K562 (cell line): Measurements from ENCODE around the gene TEX54. TPM values are rescaled to one million over a fixed set of nuclear protein-coding genes. Genes with fewer than 3 reads are reported as not detected.

ENCODE experiments used
- ERF ChIP-seq: fragments of 450-650 bp; formaldehyde crosslinking; IDR thresholded peaks from 2 replicates; pipeline ENCODE4 v1.4.0; 2020; ENCODE audit warnings: mild to moderate bottlenecking, mixed read lengths
- FOXA3 ChIP-seq, 2 experiments: fragments of 450-650 bp in 1 of 2; sonication (generic) in 1 of 2; formaldehyde crosslinking; IDR thresholded peaks in 1 of 2; conservative IDR thresholded peaks in 1 of 2; 2 replicates each; pipeline versions ENCODE4 v1.4.0 to v1.8.0; 2020 to 2022; ENCODE audit warnings: mild to moderate bottlenecking in 2 of 2, missing genetic modification reagents in 1 of 2
- GTF3C2 ChIP-seq: IDR thresholded peaks from 3 replicates; pipeline ENCODE4 v1.6.1; 2011; ENCODE audit warnings: borderline replicate concordance, mild to moderate bottlenecking, moderate library complexity; ENCODE audit not compliant: insufficient read length; ENCODE audit errors: extremely low read depth
- KLF6 ChIP-seq: fragments of 250-450 bp; sonication (Bioruptor Pico); IDR thresholded peaks from 2 replicates; pipeline ENCODE4 v1.4.0; 2020; ENCODE audit warnings: mild to moderate bottlenecking, moderate library complexity, borderline replicate concordance
- MLX ChIP-seq, 2 experiments: fragments of 450-650 bp in 1 of 2; sonication (generic) in 1 of 2; formaldehyde crosslinking; conservative IDR thresholded peaks; 2 replicates each; pipeline versions ENCODE4 v1.4.0 to v1.8.1; 2020 to 2022; ENCODE audit warnings: mild to moderate bottlenecking in 1 of 2, missing genetic modification reagents in 1 of 2
- PCBP2 ChIP-seq: fragments of 200-400 bp; formaldehyde crosslinking; IDR thresholded peaks from 2 replicates; pipeline ENCODE4 v1.6.1; 2018; ENCODE audit warnings: low read length, low read depth, mild to moderate bottlenecking, moderate library complexity; ENCODE audit not compliant: poor library complexity, severe bottlenecking
- PTRF ChIP-seq: fragments of 450-650 bp; IDR thresholded peaks from 2 replicates; pipeline ENCODE4 v1.6.1; 2016; ENCODE audit warnings: mild to moderate bottlenecking, missing genetic modification characterization, missing compliant biosample characterization
- TAF15 ChIP-seq: fragments of 200-400 bp; formaldehyde crosslinking; IDR thresholded peaks from 2 replicates; pipeline ENCODE4 v1.6.1; 2017; ENCODE audit warnings: mild to moderate bottlenecking, low read depth, low read length, moderate library complexity
- TARDBP ChIP-seq: fragments of 450-650 bp; IDR thresholded peaks from 2 replicates; pipeline ENCODE4 v1.6.1; 2016
- TEAD1 ChIP-seq, 2 experiments: fragments of 450-650 bp in 1 of 2; sonication (generic) in 1 of 2; formaldehyde crosslinking; IDR thresholded peaks; 2 replicates each; pipeline versions ENCODE4 v1.4.0 to v1.8.0; 2020 to 2022; ENCODE audit warnings: mild to moderate bottlenecking in 2 of 2, missing genetic modification reagents in 1 of 2
- ZBED1 ChIP-seq: IDR thresholded peaks from 2 replicates; pipeline ENCODE4 v1.6.1; 2014
- ZFP30 ChIP-seq: fragments of 250-450 bp; sonication (Bioruptor Pico); IDR thresholded peaks from 2 replicates; pipeline ENCODE4 v1.8.0; 2022; ENCODE audit warnings: moderate library complexity, mild to moderate bottlenecking, inconsistent platforms, borderline replicate concordance
- ZNF134 ChIP-seq: fragments of 250-450 bp; sonication (Bioruptor Pico); conservative IDR thresholded peaks from 2 replicates; pipeline ENCODE4 v1.4.0; 2020
- ZNF197 ChIP-seq: fragments of 200-800 bp; sonication (Bioruptor generic); IDR thresholded peaks from 2 replicates; pipeline ENCODE4 v1.6.1; 2016; ENCODE audit warnings: low read depth, missing genetic modification characterization, missing compliant biosample characterization
- polyA plus RNA-seq, 8 experiments: library from polyadenylated mRNA; depleted of rRNA in 4 of 8; stranded (reverse) in 5 of 8; unstranded in 3 of 8; fragments of >200 nt; fragmentation: Nextera tagmentation in 2 of 8; fragmentation: Illumina TruSeq in 1 of 8; extraction: Ambion mirVana in 2 of 8; extraction: Trizol in 1 of 8; gene quantifications; 2 replicates each; pipeline versions ENCODE4 v1.2.1 to v1.2.3, GENCODE V29; 2011 to 2014; ENCODE audit warnings: inconsistent platforms in 1 of 8, missing spikeins in 1 of 8
- total RNA-seq, 7 experiments: library from RNA; depleted of rRNA in 6 of 7; stranded (reverse); fragments of >200 nt in 6 of 7; fragmentation: Illumina TruSeq in 2 of 7; extraction: Trizol in 2 of 7; gene quantifications; 2 replicates each; pipeline versions ENCODE4 v1.2.1 to v1.2.3, GENCODE V29; 2011 to 2021; ENCODE audit warnings: low replicate concordance in 1 of 7
- TF ChIP-seq, protein P1 (sequence below): sonication (generic); formaldehyde crosslinking; IDR thresholded peaks from 2 replicates; pipeline ENCODE4 v1.8.0; 2022; ENCODE audit warnings: mild to moderate bottlenecking, missing genetic modification reagents
- TF ChIP-seq, protein P2 (sequence below): fragments of 450-650 bp; IDR thresholded peaks from 2 replicates; pipeline ENCODE4 v1.6.1; 2016; ENCODE audit warnings: missing biosample characterization, missing genetic modification characterization
- TF ChIP-seq, protein P3 (sequence below), 2 experiments: fragments of 450-650 bp in 1 of 2; IDR thresholded peaks; 2 replicates each; pipeline ENCODE4 v1.6.1; 2011 to 2017; ENCODE audit warnings: low read depth in 2 of 2, antibody characterized with exemption in 1 of 2, borderline replicate concordance in 1 of 2, low read length in 1 of 2, mild to moderate bottlenecking in 1 of 2, mixed read lengths in 1 of 2; ENCODE audit not compliant: control insufficient read depth in 1 of 2

TEX54 gene
- total and polyA plus RNA-seq, 9 of the 15 experiments (the other 6 are each of a cell fraction or from before 2014, with no cell fraction given): not detected

DNA sequence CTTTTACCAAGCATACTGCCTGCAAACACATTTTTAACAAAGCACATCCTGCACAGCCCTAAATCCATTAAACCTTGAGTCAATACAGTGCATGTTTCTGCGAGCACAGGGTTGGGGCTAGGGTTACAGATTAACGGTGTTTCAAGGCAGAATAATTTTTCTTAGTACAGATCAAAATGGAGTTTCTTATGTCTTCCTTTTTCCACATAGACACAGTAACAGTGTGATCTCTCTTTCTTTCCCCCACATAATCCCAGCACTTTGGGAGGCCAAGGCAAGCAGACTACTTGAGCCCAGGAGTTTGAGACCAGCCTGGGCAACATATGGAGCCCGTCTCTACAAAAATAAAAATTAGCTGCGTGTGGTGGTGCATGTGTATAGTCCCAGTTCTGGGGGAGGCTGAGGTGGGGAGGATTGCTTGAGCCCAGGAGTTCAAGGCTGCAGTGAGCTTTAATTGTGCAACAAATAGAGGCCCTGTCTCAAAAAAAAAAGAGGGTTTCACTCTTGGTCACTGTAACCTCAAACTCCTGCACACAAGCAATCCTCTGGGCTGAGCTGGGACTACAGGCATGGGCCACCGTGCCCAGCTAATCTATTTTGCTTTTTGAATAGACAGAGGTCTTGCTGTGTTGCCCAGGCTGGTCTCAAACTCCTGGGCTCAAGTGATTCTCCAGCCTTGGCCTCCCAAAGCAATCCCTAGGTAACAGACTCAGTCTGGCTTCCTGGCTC lies 28.4 kb upstream of the TEX54 start (continued):
- TF ChIP-seq, protein P1, sequence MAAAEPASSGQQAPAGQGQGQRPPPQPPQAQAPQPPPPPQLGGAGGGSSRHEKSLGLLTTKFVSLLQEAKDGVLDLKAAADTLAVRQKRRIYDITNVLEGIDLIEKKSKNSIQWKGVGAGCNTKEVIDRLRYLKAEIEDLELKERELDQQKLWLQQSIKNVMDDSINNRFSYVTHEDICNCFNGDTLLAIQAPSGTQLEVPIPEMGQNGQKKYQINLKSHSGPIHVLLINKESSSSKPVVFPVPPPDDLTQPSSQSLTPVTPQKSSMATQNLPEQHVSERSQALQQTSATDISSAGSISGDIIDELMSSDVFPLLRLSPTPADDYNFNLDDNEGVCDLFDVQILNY (CRISPR knock-in tag): no peak
- TF ChIP-seq KLF6 (CRISPR knock-in tag): peak; percentile 90
- TF ChIP-seq, protein P2, sequence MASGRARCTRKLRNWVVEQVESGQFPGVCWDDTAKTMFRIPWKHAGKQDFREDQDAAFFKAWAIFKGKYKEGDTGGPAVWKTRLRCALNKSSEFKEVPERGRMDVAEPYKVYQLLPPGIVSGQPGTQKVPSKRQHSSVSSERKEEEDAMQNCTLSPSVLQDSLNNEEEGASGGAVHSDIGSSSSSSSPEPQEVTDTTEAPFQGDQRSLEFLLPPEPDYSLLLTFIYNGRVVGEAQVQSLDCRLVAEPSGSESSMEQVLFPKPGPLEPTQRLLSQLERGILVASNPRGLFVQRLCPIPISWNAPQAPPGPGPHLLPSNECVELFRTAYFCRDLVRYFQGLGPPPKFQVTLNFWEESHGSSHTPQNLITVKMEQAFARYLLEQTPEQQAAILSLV (tag): 0 out of 2 replicates have a peak, but pooled peaks have one; percentile 24
- TF ChIP-seq ZNF197 (CRISPR knock-in tag): no peak
- no peak for TF ChIP-seq ZFP30 (CRISPR knock-in tag)
- TF ChIP-seq TEAD1 (CRISPR knock-in tag; IDR thresholded peaks at IDR 0.05): peak in 1 of 2 experiments; percentile 77; a peak in 2 of 4 replicates
- TF ChIP-seq ZNF134 (CRISPR knock-in tag): 0 out of 2 replicates have a peak, but pooled peaks have one; percentile 16
- no peak for TF ChIP-seq PCBP2
- 0 out of 2 replicates have a peak, but pooled peaks have one; percentile 63 for TF ChIP-seq ERF (CRISPR knock-in tag)
- no peak for TF ChIP-seq TARDBP
- no peak for TF ChIP-seq TAF15
- TF ChIP-seq MLX (CRISPR knock-in tag; conservative IDR thresholded peaks at IDR 0.05): no peak
- TF ChIP-seq, protein P3, sequence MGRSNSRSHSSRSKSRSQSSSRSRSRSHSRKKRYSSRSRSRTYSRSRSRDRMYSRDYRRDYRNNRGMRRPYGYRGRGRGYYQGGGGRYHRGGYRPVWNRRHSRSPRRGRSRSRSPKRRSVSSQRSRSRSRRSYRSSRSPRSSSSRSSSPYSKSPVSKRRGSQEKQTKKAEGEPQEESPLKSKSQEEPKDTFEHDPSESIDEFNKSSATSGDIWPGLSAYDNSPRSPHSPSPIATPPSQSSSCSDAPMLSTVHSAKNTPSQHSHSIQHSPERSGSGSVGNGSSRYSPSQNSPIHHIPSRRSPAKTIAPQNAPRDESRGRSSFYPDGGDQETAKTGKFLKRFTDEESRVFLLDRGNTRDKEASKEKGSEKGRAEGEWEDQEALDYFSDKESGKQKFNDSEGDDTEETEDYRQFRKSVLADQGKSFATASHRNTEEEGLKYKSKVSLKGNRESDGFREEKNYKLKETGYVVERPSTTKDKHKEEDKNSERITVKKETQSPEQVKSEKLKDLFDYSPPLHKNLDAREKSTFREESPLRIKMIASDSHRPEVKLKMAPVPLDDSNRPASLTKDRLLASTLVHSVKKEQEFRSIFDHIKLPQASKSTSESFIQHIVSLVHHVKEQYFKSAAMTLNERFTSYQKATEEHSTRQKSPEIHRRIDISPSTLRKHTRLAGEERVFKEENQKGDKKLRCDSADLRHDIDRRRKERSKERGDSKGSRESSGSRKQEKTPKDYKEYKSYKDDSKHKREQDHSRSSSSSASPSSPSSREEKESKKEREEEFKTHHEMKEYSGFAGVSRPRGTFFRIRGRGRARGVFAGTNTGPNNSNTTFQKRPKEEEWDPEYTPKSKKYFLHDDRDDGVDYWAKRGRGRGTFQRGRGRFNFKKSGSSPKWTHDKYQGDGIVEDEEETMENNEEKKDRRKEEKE (IDR thresholded peaks at IDR 0.05; ENCODE audit: borderline replicate concordance in 1 of 2, control insufficient read depth in 1 of 2, low read depth in 2 of 2, low read length in 1 of 2): no peak
- peak in 1 of 2 experiments; percentile 18; a peak in 1 of 4 replicates for TF ChIP-seq FOXA3 (CRISPR knock-in tag; conservative IDR thresholded peaks at IDR 0.05 in 1 of 2, IDR thresholded peaks at IDR 0.05 in 1 of 2)
- no peak for TF ChIP-seq ZBED1
- TF ChIP-seq GTF3C2: no peak
- peak; percentile 76 for TF ChIP-seq PTRF (tag)
